KG1 (cell line): Measurements from ENCODE around the gene LIN37.

Experiments
- DNase-seq: peaks from one replicate; lab custom pipeline; 2025; lab: John Stamatoyannopoulos, UW

The LIN37 gene

GRCh38 chr19:35734889-35735288, 13.5 kb upstream of the LIN37 start:
- DNase-seq = no peak

DNA sequence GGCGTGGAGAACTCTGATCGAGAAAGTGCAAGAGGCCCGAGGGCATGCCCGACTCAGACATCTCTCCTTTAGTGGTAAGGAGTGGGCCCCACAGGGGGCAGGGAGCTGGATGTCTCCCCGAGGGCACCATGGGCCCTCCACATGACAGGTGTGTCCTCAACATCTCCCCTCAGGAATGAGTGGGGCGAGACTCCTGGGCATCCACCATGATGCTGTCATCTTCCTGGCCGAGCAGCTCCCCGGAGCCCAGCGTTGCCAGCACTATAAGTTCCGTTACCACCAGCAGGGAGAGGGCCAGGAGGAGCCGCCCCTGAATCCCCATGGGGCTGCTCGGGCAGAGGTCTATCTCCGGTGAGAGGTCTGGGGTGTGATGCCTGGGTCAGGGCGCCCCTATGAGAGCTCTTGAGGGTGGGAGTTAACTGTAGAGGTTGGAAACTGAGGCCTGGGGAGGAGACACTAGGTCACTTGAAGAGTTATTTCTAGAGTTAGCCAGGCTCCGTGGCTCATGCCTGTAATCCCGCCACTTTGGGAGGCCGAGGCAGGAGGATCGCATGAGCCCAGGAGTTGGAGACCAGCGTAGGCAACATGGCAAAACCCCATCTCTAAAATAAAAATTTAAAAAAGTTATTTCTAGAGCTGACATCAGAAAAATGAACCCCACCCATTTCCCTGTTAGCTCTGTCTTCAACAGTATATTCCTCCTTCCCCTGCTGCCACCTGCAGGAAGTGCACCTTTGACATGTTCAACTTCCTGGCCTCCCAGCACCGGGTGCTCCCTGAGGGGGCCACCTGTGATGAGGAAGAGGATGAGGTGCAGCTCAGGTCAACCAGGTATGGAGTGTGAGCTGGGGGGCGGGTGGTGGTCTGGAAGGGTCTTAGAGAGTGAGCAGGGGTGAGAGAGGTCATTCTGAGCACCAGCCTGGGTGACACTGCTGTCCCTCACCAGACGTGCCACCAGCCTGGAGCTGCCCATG, 11.2 kb upstream of the LIN37 start:
- no peak for DNase-seq

DNA sequence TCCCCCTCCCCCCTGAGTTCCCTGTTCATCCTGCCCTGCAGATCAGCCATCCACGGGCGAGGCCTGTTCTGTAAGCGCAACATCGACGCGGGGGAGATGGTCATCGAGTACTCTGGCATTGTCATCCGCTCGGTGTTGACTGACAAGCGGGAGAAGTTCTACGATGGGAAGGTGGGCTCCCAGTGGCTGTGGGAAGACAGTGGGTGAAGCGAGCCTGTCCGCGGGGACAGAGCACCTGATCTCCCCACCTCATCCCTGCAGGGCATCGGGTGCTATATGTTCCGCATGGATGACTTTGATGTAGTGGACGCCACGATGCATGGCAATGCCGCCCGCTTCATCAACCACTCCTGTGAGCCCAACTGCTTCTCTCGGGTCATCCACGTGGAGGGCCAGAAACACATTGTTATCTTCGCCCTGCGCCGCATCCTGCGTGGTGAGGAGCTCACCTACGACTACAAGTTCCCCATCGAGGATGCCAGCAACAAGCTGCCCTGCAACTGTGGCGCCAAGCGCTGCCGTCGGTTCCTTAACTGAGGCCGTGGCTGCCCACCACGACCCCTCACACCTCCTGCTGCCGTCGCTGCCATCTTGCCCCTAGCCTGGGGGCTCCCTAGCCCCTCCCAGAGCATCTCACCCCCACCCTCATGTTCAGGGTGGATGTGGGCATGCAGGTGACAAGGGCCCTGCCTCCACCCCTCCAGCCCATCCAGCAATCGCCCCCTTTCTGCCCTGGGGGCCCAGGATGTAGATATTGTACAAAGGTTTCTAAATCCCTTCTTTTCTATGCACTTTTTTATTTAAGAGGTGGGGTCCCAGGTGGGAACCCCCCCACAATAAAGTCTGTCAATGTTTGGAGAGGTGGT, 10.1 kb upstream of the LIN37 start:
- DNase-seq = no peak

DNA sequence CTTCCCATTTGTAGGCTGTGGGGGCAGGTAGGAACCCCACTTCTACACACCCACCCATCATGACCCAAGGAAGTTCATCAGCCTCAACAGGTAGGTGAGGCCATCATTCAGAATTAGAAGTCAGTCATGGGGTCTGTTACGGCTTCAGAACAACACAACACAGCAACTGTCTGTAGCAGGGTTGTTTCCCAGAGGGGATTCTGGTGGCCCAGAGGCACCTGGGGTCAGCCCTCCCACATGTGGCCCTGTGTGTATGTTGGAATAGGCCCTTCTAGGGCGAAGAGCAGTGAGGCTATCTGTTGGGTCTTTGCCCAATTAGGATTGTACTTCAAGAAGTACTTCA, 9.5 kb upstream of the LIN37 start:
- no peak for DNase-seq

GRCh38 chr19:35739275-35740107, 8.9 kb upstream of the LIN37 start:
- no peak for DNase-seq

DNA sequence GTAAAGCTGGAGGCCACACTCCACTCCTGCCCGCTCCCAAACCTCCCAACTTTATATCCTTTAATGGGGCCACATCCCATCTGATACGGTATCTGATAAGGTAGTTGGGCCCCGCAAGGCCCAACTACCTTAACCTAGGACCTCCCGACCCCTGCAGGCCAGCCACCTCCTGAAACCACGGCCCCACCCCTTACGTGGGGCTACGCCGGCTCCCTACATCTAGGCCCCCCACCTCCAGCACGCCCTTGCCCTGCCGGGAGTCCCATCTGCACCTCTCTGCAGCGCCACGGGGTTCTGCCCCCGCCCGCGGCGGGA, 8.3 kb upstream of the LIN37 start:
- no peak for DNase-seq

DNA sequence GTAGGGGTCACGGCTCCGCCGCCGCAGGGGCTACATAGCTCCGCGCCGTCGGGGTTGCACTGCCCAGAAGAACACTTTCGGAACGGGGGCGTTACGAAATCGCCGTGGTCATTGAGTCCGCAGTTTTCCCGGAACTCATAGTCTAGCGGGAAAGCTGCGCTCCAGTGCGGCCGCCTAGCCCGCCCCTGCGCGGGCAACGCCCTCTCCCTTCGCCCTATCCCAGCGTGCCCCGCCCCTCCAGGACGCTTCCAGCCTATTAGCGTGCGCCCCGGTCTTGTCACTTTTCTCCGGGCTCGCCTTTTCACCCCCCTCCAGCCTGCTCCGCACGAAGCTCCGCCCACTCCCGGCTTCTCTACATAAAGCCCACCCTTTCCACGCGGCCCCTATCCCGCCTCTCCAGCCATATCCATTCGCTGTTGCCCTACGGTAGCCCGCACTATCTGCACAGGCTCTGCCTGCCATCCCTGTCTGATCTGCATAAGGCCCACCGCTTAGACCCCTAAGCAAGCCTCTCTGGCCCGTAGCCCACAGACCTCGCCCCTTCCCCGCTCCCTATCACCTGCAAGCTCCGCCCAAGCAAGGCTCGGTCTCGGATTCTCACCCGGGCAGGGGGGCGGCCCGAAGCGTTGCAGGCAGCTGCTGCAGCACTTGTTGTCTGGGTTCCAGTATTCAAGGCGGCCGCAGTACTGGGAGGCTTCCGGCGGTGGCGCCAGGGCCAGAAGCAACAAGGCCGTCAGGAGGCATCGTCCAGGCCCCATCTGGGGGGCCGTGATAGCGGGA, 7.8 kb upstream of the LIN37 start:
- DNase-seq = peak; percentile 84

GRCh38 chr19:35741203-35741515, 7.2 kb upstream of the LIN37 start:
- no peak for DNase-seq

DNA sequence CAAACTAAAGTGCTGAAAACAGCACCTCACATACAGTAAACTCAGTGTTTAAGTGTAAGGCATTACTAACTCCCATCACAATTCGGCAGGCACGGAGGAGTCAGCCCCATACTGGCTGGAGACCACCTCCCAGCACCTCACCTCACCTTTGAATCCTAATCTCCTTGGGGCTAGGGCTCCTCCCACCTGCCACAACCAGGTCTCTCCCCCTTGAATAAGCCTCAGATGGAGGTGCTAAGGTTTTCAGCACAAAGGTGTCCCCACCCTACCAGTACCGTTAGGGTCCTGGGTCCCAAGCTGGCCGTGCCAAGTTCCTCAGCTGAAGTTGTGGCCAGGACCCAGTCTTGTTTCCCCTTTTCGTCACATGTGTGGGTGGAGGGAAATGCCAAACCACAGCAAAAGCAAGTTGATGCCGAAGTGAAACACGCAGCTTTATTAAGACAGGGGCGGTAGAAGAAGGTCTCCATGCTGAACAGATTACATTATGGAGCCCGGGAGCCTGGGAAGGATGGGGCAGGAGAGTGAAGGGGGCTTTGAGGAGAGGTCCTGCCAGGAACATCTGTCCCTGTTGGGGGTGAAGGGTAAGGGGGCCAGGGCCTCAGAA, 6.2 kb upstream of the LIN37 start, which contains the start of gene IGFLR1:
Gene IGFLR1, minus strand, starts transcription at position 332 of the 604 bp plus-strand sequence. CDS start 1,272 bp downstream, outside the sequence.
- DNase-seq = no peak

GRCh38 chr19:35743640-35744429, 4.5 kb upstream of the LIN37 start:
- DNase-seq = no peak

GRCh38 chr19:35744430-35745327, 3.7 kb upstream of the LIN37 start:
- DNase-seq = peak; percentile 49

DNA sequence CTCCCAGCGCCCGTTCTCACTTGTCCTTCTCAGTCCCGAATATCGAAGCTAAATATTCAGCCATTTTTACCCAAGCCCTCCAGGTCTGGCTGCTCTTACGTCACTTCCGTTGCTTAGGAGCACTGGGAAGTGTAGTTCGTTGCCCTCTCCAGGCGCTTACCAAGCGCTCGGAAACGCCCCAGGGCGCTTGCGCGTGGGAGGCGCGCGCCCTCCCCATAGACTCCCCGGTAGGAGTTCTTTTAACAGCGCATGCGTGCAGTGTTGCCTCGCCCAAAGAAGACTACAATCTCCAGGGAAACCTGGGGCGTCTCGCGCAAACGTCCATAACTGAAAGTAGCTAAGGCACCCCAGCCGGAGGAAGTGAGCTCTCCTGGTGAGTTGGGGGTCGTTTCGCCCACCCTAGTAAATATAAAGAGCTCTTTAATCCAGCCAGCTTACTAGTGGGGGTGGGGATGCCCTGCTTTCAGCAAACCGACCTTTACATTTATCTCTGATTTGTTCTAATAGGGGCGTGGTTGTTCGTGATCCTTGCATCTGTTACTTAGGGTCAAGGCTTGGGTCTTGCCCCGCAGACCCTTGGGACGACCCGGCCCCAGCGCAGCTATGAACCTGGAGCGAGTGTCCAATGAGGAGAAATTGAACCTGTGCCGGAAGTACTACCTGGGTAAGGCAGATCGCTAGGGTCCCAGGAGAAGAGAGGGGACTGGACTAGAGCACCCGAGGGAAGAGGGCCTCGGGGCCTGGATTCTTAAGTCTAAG, 2.9 kb upstream of the LIN37 start, which contains the start of the genes PSENEN and U2AF1L4:
Gene PSENEN, plus strand, starts transcription at position 324 of the 759 bp plus-strand sequence. Its CDS starts 280 bp downstream, at position 604.
Gene U2AF1L4, minus strand, starts transcription at position 91 of the 759 bp plus-strand sequence. Its CDS starts 27 bp downstream, at position 64.
- DNase-seq = peak; percentile 95

DNA sequence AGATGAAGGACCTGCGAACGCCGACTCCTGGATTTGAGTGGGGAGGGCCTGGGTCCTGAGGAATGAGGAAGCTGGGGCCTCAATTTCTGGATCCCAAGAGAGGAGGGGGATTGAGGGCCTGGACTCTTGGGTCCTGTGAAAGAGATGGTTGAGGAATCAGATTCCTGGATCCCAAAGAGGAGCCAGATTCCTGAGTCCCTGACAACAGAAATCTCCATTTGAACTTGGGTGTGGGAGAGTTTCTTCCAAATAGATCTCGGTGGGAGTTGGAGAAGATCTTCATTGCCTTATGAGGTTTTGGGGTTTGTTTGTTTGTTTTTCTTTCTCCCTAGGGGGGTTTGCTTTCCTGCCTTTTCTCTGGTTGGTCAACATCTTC, 2.3 kb upstream of the LIN37 start:
- DNase-seq = no peak

- DNase-seq = no peak
These were observed 1.8 kb upstream of the LIN37 start for GRCh38 chr19:35746531-35746930.

GRCh38 chr19:35750167-35750566, 1.8 kb downstream of the LIN37 start:
- no peak for DNase-seq

GRCh38 chr19:35751839-35752745, 3.7 kb downstream of the LIN37 start:
- DNase-seq = no peak

GRCh38 chr19:35752746-35753350, 4.5 kb downstream of the LIN37 start:
- no peak for DNase-seq
